Cerebellar cortex (tissue), 1 donor: ENCODE data around the gene RAD51B.
"Not testable (repeated sequence)": the region's sequence is repeated elsewhere in the genome, so short reads cannot be mapped to it uniquely, and the experiment has no call there.

Experiments used
- DNase-seq: peaks from one replicate; pipeline ENCODE4 v3.0.0-alpha.2; 2015; ENCODE audit warnings: low spot score

RAD51B gene

DNA sequence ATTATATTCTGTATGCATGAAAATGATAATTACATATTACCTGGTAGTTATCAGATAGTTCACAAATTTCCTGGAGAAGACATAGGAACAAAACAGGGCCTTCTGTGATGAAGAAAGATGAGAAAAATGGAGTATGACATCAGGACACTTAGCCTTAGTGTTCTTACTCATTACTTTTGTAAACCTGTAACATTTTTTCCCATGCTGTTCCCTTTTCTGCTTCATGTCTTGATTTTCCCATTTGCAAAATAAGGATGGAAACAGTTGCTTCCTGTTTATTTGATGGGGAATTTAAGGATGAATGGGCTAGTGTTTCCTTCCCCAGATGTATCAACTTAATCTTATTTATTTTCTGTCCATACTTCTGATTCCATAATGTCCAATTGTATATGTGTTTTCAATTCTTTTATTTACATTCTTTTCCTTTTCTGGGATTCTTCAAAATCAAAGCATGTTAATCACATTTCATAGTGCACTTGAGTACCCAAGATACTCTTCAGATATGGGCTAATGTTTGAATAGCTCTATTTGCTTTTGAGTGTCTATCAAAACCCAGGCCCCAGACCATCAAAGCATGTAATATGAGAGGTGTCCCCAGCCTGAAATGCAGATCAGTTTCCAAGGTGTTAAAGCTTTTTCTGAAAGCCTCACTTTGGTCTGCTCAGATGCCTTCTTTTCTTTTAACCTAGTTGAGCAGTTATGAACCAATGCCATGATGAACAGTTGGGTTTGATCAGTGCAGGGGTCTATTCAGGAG is 260.5 kb downstream of the RAD51B start:
- no peak for DNase-seq

DNA sequence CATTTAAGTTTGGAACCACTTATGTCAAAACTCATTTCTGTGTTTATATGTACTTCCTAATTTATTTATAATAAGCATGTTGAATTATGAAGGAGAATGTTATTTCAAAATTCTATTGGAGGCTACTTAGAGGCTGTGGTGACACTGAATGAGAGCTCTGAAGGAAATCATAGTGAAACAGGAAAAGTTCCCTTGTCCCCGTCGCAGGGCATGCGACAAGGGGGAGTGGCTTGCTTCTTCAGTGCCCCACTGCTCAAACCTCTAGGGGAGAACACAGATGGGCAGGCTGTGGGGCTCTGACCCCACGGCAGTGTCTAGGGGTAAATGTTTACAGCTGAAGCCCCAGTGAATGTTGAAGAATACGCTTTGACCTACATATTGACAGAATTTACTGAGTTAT is 261.9 kb downstream of the RAD51B start:
- DNase-seq = no peak

DNA sequence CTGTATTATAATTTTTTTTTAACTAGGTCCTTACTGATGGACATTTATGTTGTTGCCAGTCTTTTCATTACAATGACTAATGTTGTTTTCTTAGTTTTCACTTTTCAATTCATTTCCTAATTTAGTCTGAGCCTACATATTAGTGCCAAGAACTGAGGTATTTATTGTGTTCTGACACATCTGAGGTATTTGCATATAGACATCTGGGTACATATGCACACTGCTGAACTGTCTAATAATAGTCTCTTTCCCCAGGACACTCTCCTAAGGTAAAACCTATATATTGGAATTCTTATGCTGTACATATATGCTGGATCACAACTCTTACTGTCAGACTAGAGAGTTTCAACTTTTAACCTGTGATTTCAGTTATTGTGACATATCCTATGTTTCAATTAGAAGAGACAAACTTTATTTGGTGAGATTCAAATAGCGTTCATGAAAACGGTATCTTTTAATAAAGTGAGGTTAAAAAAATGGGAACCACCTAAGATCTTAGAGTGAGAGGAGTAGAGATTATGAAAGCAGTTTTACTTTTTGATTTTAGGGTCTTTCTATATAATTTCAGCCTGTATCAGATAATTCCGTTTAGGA is 263.2 kb downstream of the RAD51B start:
- no peak for DNase-seq

DNA sequence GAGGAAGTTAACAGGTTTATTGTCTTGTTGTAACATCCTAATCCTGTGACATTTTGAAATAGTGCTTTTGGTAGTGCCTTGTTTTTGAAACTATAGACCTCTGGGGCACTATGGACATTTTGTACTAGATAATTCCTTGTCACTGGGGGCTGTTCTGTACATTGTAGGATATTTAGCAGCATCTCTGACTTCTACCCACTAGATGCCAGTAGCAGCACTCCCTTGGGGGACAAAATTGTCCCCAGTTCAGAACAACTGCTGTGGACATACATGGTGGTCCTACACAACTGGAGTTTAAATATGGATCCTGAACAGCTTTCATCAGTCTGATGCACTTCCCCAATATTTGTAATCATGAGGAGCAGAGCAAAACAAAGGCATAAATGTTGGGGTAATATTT is 264.7 kb downstream of the RAD51B start:
- no peak for DNase-seq

DNA sequence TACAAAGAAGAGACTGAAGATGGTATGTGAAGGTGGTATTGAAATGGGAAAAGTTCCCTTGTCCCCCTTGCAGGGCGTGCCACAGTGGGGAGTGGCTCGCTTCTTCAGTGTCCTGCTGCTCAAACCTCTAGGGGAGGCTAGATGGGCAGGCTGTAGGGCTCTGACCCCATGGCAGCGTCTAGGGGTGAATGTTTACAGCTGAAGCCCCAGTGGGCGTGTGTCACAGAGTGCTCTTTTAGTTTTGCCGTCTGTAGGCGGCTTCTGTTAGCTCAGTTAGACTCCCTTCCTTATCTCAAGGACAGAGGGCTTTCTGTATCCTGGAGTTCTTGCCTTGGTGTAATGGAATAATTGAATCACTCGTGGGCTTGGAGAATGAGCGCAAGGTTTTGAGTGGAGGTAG is 266.2 kb downstream of the RAD51B start:
- no peak for DNase-seq

DNA sequence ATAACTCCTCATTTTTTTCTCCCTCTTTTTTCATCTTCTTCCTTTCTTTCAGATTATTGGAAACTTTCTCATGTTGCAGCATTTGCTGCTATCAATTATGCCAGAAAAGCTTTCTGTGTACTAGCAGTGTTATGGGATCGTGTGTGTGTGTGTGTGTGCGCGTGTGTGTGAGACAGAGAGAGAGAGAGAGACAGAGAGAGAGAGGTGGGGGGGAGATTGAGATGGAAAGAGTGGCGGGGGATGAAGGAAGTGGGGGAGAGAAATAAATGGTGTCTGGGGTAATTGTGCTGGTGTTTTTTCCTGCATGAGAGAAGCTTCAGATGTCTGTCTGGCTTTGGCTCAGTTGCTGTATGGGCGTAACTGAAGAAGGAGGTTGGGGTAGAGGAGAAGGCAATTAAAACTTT is 268.9 kb downstream of the RAD51B start:
- no peak for DNase-seq

DNA sequence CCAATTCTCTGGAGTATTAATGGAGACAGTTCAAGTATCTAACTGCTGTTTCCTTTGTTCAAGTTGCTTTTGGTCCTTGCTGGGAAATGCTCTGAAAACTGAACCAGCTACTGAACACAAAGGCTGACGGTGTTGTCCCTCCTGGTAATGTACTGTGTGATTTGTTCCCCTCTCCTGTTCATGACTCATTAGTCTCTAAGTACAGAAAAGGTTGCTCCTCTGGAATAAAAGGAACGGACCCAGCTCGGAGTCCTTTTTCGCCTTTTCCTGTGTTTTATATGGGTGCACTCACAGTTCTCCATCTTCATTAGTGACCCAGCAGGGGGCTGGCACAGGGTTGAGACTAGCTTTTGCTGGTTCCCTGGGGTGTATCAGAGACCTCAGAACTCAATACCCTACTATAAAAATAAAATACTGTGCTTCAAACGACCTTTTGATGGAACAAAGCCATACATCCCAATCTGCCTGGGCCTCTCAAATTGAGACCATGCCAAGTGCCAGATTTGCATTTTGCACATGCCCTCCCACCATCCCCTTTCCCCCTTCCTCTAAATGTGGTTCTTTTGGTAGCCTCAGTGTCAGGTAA is 269.7 kb downstream of the RAD51B start:
- peak; percentile 77 for DNase-seq

DNA sequence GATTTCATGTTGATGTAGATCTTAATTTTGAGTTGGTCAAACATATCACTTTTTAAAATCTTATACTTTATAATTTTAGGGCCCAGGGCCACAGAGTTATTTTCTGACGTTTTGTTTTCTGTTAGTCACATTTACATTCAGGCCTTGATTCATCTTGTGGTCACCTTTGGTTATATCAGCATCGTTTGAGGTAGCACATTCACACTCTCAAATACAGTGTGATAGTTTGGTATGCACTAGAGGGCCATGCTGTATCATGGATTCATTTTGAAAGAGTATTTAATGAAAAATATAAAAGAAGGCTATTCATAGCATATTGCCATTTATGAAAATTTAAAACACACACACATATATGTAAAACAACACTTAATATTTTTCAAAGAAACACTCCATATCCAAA is 274.6 kb downstream of the RAD51B start:
- no peak for DNase-seq

DNA sequence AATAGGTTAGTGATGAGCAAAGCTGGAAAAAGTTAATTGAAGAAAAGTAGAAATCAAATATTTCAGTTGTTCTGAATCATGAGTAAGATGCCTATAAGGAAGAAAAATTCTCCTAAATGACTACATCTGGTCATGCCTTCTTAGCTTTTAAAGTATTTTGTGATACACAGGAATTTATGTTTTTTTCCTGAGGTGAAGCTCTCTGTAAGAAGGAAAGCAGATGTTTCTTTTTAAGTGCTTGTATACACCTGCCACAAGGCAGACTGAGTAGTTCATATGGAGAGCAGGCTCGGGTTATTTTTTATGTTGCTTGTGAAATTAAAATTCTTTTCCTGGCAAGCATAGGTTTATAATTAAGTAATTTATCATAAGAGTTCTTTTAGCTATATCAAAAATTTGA is 275.2 kb downstream of the RAD51B start:
- no peak for DNase-seq

DNA sequence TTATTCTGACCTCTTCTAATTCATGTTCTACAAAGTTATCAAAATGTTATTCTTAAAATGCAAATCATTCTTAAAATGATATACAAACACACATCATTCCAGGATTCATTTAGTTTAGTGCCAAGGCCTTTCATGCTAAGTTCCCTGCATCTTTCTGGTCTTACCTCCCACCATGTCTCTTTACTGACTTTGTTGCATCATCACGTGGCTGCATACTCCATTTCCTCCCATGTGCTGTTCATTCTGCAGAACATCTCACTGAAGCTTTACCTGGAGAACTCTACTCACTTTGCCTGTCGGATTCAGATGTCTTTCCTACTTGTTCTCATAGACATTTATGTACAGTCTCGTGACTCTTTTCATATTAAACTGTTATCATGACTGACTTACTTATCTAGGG is 278.1 kb downstream of the RAD51B start:
- no peak for DNase-seq

DNA sequence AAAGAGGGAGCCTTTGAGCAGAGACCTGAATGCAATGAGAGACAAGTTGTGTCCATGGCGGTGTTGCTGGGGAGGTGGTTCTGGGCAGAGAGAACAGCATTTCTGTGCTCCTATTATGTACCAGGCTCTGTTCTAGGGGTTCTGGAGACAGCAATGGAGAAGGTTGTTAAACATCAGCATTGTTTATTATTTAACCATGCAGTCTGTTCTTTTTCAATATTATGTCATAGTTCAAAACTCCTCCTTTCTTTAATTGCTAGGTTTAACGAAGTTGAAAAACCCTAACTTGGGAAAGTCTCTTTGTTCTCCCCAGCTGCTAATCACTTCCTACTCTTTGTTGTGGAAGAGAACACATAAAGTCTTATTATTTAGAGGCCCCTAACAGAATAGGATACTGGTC is 279.3 kb downstream of the RAD51B start:
- no peak for DNase-seq

DNA sequence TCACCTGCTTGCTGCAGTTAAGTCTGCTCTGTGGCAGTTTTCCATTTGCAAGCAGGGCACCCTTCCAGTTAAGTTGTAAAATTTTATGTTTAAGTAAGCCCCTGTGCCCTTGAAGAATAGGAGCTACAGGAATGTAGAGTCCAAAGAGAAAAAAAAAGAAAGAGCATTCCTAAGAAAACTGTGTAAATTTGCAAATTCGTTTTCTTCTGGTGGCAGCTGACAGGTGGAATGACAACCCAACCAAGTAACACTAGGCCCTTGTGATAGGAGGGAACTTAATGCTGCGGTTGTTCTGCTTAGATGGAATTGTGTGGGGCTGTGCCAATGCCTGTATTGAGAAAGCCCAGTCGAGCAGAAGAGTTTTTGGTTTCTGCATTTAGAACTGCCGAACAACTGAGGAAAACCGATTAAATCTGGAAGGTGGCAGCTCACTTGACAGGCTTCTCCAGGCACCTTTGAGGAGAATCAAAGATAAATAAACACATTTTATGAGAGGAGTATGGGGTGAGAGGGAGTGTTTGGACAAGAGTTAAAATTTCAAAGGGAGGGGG is 280.0 kb downstream of the RAD51B start:
- no peak for DNase-seq

DNA sequence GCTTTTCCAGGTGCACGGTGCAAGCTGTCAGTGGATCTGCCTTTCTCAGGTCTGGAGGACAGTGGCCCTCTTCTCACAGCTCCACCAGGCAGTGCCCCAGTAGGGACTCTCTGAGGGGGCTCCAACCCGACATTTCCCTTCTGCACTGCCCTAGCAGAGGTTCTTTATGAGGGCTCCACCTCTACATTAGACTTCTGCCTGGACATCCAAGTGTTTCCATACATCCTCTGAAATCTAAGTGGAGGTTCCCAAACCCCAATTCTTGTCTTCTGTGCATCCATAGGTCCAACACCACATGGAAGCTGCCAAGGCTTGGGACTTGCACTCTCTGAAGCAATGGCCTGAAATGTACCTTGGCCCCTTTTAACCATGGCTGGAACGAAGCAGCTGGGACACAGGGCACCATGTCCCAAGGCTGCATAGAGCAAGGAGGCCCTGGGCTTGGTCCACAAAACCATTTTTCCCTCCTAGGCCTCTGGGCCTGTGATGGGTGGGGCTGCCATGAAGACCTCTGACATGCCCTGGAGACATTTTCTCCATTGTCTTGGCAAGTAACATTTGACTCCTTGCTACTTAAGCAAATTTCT is 282.2 kb downstream of the RAD51B start:
- not testable (repeated sequence) for DNase-seq

DNA sequence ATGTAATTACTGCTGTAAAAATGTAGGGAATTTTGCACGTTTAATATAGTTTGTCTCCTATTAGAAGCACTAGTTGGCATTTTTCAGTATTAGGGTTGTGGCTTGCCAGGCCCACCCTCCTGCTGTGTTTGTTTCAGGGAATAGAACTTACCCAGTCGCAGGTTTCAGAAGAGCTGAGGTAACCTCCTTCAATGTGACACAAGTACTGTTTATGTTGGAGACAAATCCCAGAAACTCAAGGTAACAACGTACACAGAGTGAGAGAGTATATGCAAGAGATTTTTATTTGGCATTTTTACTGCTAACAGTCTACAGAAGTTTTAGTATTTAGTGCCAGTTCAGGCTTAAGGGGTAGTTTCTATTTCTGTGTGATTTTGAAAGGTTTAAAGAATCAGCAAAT is 284.3 kb downstream of the RAD51B start:
- DNase-seq = peak; percentile 65

DNA sequence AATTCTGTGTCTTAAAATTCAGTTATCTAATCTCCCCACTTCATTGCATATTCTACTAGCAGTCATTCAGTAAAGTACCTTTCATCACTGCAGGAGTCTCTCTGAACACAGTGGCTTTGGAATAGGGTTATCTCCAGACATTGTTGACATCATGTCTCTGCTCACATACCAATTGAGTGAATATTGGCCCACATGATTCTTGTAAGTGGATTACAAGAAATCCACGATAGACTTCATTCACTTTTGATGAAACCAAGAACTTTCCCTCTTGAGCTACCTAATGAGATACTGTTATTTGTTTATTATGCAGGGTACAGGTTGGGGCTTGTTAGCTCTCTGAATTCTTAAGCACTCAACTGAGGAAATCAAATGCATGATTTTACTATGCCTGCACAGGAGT is 284.9 kb downstream of the RAD51B start:
- DNase-seq = peak; percentile 84

DNA sequence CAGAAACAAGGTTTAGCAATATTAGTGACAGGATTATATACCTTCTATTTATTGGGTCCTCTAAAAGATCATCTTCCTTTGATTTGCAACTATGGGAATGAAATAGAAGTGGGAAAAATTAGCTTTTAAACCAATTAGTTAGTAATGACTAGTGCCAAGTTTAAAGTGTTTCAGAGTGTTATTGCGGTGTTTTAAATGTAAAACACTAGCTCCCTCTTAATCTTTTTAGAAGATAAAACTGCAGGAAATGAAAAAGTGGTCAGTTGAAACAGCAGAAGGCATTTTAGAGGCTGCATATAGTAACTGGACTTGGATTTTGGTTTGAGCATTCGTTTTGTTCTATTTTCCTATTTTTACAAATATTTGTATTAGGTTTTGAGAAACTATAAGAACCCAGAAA is 286.2 kb downstream of the RAD51B start:
- DNase-seq = peak; percentile 57

DNA sequence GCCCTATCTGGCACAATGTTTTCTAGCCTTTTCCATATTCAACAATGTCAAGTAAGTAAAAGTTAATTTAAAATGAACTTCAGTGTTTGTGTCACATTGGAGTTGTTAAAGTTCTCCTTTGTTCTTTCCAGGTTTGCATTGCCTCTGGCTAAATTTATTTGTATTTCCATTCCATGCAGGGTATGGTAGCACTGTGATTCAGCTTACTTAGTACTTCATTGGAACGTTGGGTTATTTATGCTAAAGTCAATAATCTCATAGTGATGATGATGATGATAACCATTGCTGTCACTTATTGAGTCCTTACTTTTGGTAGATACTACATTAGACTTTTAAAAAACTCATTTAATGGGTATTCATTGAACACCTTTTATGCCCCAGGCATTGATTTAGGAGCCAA is 286.9 kb downstream of the RAD51B start:
- DNase-seq = no peak

DNA sequence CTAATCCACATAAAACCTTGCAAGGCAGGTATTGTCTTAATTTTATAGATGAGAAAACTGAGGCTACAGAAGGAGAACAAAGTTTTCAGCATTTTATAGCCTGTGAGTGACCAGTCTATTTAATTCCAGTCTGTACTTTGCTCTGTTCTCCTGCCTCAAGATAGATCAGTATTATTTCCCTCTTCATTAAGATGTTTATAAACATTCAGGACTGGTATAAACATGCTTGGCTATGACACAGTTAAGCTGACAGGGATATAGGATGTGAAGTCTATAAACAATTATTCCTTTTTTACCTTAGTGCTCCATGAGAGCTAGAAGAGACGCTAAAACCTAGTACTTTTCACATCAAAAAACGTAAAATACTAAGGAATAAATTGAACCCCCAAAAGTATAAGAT is 287.3 kb downstream of the RAD51B start:
- no peak for DNase-seq

DNA sequence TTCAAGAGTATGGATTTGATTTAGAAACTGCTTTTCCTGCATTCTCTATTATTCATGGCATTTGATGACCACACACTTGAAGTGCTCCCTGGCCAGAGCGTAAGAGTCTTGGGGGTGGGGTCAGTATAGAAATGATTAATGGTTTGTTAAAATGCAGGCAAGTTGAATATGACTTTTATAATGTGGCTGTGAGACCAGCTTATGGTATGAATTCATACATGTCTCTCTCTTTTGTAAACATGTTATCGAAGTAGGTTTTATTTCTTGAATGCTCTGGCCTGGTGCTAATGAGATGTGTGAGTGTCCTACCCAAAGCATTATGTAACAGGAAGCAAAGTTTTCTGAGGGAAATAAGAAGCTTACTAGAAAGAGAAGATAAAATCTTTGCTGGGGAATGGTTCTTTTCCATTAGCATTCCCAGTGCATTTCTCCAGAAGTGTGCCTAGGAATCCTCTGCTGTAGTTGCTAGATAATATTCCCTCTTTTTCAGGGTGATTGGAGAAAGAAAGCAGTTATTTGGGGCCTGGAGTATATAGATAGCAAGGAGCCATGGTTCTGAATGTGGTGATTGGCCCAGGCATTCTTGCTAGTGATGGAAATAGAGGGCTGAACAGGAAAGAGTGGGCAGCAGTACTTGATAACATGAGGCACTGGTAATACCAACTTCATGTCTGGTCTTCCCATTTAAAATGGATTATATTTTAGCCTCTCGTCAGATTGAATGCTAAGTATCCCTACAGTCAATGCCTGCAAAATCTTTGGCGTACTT is 289.7 kb downstream of the RAD51B start:
- peak; percentile 56 for DNase-seq

DNA sequence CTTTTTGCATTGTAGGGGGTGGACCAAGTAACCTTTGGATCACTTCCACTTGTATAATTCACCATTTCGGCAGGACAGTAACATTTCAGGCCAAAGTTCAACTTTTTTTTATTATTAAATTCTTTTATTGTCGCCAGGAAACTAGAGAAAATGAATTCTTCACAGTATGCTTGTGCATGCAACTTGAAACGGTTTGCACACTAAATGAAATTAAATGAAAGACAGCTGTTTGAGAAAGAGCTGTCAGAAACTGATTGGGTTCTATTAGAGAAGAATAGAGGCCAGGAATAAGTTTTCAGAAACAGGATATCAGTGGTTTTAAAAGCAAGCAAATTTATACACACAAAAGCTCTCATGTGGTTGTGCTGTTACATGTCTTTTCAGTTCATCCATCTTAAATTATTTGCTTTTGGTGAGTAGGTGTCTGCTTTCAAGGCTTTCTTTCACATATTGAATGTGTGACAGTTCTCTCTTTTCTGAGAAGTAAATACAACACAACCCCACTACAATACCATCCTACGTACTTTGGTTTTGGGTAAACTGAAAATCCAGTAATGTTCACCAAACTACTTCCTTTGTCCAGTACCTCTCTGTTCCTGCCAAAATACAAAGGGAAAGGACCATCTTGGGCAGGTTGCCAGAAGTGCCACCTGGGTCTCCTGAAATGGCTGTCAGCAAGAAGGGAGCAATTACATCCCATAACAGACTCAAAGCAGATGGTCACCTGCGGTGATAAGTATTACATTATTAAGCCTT is 291.7 kb downstream of the RAD51B start:
- DNase-seq = no peak

DNA sequence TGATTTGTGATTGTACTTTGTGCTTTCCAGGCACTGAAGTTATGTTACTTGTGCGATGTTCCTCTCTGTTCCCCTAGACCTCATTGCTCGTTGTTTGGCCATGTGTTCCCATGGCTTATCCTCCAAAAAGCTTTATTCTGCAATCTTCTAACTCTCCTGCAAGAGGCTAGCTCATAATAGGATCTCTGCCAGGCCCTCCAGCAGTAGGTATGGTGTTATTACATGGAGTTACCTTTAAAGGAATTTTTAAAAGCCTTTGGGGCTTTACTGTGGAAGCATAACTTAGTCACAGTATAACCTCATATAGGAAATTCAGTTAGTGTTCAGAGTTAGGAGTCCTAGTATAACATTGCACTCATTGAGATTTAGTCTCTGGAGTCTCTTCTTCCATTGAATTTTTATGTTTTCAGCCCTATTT is 292.3 kb downstream of the RAD51B start:
- DNase-seq = peak; percentile 72
